Neural cell (in vitro differentiated cells): ENCODE results near the gene CDH5. TPM values are rescaled to one million over a fixed set of nuclear protein-coding genes. Genes with fewer than 3 reads are reported as not detected.

Experiments
- H2AFZ ChIP-seq: fragments of 200-600, 300-800 bp; sonication (generic), shearing (Covaris generic); 2 replicates; pipeline ENCODE4 v1.6.0; 2014; ENCODE audit warnings: low read depth, mild to moderate bottlenecking, antibody characterized with exemption, low read length, moderate library complexity
- H3F3A ChIP-seq: fragments of 200-600 bp; shearing (Covaris generic); 2 replicates; pipeline ENCODE4 v1.6.1; 2016; ENCODE audit warnings: mild to moderate bottlenecking, moderate library complexity, mixed read lengths, antibody characterized with exemption, low read length; ENCODE audit not compliant: insufficient read depth, poor library complexity, severe bottlenecking
- H3K27ac ChIP-seq: fragments of 200-600, 300-800 bp; sonication (generic), shearing (Covaris generic); 2 replicates; pipeline ENCODE4 v1.5.1; 2014; ENCODE audit warnings: mild to moderate bottlenecking, low read length, moderate library complexity
- H3K27me3 ChIP-seq: fragments of 300-800, 200-600 bp; sonication (generic), shearing (Covaris generic); 2 replicates; pipeline ENCODE4 v1.6.0; 2014; ENCODE audit warnings: mild to moderate bottlenecking, low read depth, low read length, moderate library complexity; ENCODE audit not compliant: insufficient read depth
- H3K36me3 ChIP-seq: fragments of 300-800, 200-600 bp; sonication (generic), shearing (Covaris generic); 2 replicates; pipeline ENCODE4 v1.5.1; 2014; ENCODE audit warnings: mild to moderate bottlenecking, antibody characterized with exemption, low read length, moderate library complexity; ENCODE audit not compliant: insufficient read depth
- H3K4me2 ChIP-seq: fragments of 300-800, 200-600 bp; sonication (generic), shearing (Covaris generic); 2 replicates; pipeline ENCODE4 v1.6.0; 2014; ENCODE audit warnings: mild to moderate bottlenecking, low read length
- H3K4me3 ChIP-seq: fragments of 300-800, 200-600 bp; sonication (generic), shearing (Covaris generic); 2 replicates; pipeline ENCODE4 v1.5.1; 2014; ENCODE audit warnings: mild to moderate bottlenecking, low read length, moderate library complexity
- H3K79me2 ChIP-seq: fragments of 200-600 bp; shearing (Covaris generic); replicated peaks from 2 replicates; pipeline ENCODE4 v1.6.0; 2014; ENCODE audit warnings: mild to moderate bottlenecking, low read length, moderate library complexity; ENCODE audit not compliant: insufficient read depth
- H3K9ac ChIP-seq: fragments of 300-800, 200-600 bp; sonication (generic), shearing (Covaris generic); 2 replicates; pipeline ENCODE4 v1.6.1; 2016; ENCODE audit warnings: mild to moderate bottlenecking, low read length, mixed read lengths
- H3K9me2 ChIP-seq: fragments of 200-600 bp; shearing (Covaris generic); 2 replicates; pipeline ENCODE4 v1.6.1; 2016; ENCODE audit warnings: mild to moderate bottlenecking, low read length, mixed read lengths; ENCODE audit not compliant: insufficient read depth
- H3K9me3 ChIP-seq: fragments of 200-600, 300-800 bp; sonication (generic), shearing (Covaris generic); 2 replicates; pipeline ENCODE4 v1.6.1; 2016; ENCODE audit warnings: mild to moderate bottlenecking, mixed run types, low read length, moderate library complexity, mixed read lengths
- H4K20me1 ChIP-seq: fragments of 200-600 bp; shearing (Covaris generic); 2 replicates; pipeline ENCODE4 v1.6.1; 2016; ENCODE audit warnings: mild to moderate bottlenecking, mixed run types; ENCODE audit not compliant: insufficient read depth
- EP300 ChIP-seq: fragments of 450-650 bp; conservative IDR thresholded peaks from 2 replicates; pipeline ENCODE4 v1.6.1; 2014; ENCODE audit warnings: antibody characterized with exemption, mild to moderate bottlenecking, moderate library complexity; ENCODE audit not compliant: poor library complexity, severe bottlenecking
- EZH2 ChIP-seq: fragments of 200-600, 300-800 bp; shearing (Covaris generic), sonication (generic); IDR thresholded peaks from 2 replicates; pipeline ENCODE4 v1.6.1; 2014; ENCODE audit warnings: antibody characterized with exemption, low read length, borderline replicate concordance, mild to moderate bottlenecking; ENCODE audit not compliant: insufficient read depth, poor library complexity, severe bottlenecking
- MXI1 ChIP-seq: fragments of 450-650 bp; conservative IDR thresholded peaks from 2 replicates; pipeline ENCODE4 v1.6.1; 2014; ENCODE audit warnings: antibody characterized with exemption, mild to moderate bottlenecking; ENCODE audit not compliant: poor library complexity, severe bottlenecking
- POLR2AphosphoS5 ChIP-seq: IDR thresholded peaks from 2 replicates; pipeline ENCODE4 v1.6.1; 2012
- RAD21 ChIP-seq: fragments of 450-650 bp; conservative IDR thresholded peaks from 2 replicates; pipeline ENCODE4 v1.6.1; 2014; ENCODE audit warnings: antibody characterized with exemption, mild to moderate bottlenecking, moderate library complexity
- SMC3 ChIP-seq: fragments of 450-650 bp; conservative IDR thresholded peaks from 2 replicates; pipeline ENCODE4 v1.6.1; 2014; ENCODE audit warnings: antibody characterized with exemption, mild to moderate bottlenecking, moderate library complexity; ENCODE audit not compliant: poor library complexity
- TAF1 ChIP-seq: IDR thresholded peaks from 2 replicates; pipeline ENCODE4 v1.6.1; 2012; ENCODE audit warnings: low read depth
- polyA plus RNA-seq: library from polyadenylated mRNA; depleted of rRNA; stranded (reverse); fragments of >200 nt; gene quantifications from 2 replicates; pipeline ENCODE4 v1.2.3, GENCODE V29; 2014
- TF ChIP-seq, protein P1 (sequence below): IDR thresholded peaks from 2 replicates; pipeline ENCODE4 v1.6.1; 2012; ENCODE audit warnings: borderline replicate concordance
- TF ChIP-seq, protein P2 (sequence below): fragments of 450-650 bp; IDR thresholded peaks from 2 replicates; pipeline ENCODE4 v1.5.1; 2014; ENCODE audit warnings: antibody characterized with exemption, mild to moderate bottlenecking, moderate library complexity; ENCODE audit not compliant: poor library complexity, severe bottlenecking

CDH5 gene
- polyA plus RNA-seq, 1 donor from 2014 or later, result not detected

DNA sequence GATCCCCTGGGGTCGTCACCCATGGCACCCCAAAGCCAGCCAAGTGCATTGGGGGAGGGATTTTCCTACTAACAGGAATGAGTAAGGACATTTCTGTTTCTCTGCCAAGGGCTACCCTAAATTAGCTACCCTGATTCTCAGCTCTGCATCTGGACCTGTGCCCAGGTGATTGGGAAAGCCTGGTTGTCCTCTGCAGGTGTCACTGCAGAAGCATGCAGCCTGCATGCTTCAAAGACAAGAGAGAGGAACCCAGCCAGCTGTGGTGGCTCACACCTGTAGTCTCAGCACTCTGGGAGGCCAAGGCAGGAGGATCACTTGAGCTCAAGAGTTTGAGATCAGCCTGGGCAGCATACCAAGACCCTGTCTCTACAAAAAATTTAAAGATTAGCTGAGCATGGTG, 80.2 kb downstream of the CDH5 start:
- no peak overlapping the region for H3K4me3 ChIP-seq
- H3K27me3 ChIP-seq, result no peaks in the 10 kb centered on the region

DNA sequence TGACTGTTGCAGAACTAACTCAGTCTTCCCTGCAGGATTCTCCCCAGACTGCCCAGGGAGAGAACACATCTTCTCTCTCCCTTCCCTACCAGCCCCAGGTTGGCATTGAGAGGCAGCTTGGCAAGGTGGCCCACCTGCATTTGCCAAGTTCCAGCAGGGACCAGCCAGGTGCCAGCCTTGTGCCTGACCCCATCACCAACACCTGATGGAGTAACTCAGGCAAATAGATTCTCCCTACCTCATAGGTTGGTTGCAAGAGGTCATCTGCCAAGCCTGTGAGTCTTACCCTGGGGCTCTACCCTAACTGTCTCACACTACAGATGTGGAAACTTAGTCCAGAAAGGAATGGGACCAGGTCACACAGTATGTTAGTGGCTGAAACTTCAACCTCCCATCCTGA, 81.0 kb downstream of the CDH5 start:
- no peaks in the 10 kb centered on the region for H3K79me2 ChIP-seq
- no peaks in the 10 kb centered on the region for H3K9me3 ChIP-seq
- H3K4me3 ChIP-seq, result no peak overlapping the region
- no peak overlapping the region for H3K4me2 ChIP-seq
- H3K27me3 ChIP-seq, result no peaks in the 10 kb centered on the region
- no peak overlapping the region for H3K9ac ChIP-seq
- no peaks in the 10 kb centered on the region for H4K20me1 ChIP-seq
- no peak overlapping the region for H3K27ac ChIP-seq
- no peaks in the 10 kb centered on the region for H3K9me2 ChIP-seq
- no peaks in the 10 kb centered on the region for H3K36me3 ChIP-seq
- no peak for TF ChIP-seq EZH2
- TF ChIP-seq EP300, result no peak
- TF ChIP-seq TAF1, result no peak
- no peak for TF ChIP-seq POLR2AphosphoS5
- TF ChIP-seq SMC3, result no peak
- TF ChIP-seq, protein P1, sequence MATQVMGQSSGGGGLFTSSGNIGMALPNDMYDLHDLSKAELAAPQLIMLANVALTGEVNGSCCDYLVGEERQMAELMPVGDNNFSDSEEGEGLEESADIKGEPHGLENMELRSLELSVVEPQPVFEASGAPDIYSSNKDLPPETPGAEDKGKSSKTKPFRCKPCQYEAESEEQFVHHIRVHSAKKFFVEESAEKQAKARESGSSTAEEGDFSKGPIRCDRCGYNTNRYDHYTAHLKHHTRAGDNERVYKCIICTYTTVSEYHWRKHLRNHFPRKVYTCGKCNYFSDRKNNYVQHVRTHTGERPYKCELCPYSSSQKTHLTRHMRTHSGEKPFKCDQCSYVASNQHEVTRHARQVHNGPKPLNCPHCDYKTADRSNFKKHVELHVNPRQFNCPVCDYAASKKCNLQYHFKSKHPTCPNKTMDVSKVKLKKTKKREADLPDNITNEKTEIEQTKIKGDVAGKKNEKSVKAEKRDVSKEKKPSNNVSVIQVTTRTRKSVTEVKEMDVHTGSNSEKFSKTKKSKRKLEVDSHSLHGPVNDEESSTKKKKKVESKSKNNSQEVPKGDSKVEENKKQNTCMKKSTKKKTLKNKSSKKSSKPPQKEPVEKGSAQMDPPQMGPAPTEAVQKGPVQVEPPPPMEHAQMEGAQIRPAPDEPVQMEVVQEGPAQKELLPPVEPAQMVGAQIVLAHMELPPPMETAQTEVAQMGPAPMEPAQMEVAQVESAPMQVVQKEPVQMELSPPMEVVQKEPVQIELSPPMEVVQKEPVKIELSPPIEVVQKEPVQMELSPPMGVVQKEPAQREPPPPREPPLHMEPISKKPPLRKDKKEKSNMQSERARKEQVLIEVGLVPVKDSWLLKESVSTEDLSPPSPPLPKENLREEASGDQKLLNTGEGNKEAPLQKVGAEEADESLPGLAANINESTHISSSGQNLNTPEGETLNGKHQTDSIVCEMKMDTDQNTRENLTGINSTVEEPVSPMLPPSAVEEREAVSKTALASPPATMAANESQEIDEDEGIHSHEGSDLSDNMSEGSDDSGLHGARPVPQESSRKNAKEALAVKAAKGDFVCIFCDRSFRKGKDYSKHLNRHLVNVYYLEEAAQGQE, result no peak
- TF ChIP-seq, protein P2, sequence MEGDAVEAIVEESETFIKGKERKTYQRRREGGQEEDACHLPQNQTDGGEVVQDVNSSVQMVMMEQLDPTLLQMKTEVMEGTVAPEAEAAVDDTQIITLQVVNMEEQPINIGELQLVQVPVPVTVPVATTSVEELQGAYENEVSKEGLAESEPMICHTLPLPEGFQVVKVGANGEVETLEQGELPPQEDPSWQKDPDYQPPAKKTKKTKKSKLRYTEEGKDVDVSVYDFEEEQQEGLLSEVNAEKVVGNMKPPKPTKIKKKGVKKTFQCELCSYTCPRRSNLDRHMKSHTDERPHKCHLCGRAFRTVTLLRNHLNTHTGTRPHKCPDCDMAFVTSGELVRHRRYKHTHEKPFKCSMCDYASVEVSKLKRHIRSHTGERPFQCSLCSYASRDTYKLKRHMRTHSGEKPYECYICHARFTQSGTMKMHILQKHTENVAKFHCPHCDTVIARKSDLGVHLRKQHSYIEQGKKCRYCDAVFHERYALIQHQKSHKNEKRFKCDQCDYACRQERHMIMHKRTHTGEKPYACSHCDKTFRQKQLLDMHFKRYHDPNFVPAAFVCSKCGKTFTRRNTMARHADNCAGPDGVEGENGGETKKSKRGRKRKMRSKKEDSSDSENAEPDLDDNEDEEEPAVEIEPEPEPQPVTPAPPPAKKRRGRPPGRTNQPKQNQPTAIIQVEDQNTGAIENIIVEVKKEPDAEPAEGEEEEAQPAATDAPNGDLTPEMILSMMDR, result no peak
- no peak for TF ChIP-seq MXI1
- no peak for TF ChIP-seq RAD21
- no peaks in the 10 kb centered on the region for H3F3A ChIP-seq
- H2AFZ ChIP-seq, result no peak overlapping the region

More for the DNA sequence above, 80.2 kb downstream of the CDH5 start:
- no peaks in the 10 kb centered on the region for H3K9me3 ChIP-seq
- H3K36me3 ChIP-seq, result no peaks in the 10 kb centered on the region
- no peaks in the 10 kb centered on the region for H3K79me2 ChIP-seq
- no peak overlapping the region for H3K27ac ChIP-seq
- H4K20me1 ChIP-seq, result no peaks in the 10 kb centered on the region
- no peak overlapping the region for H2AFZ ChIP-seq
- H3K9me2 ChIP-seq, result no peaks in the 10 kb centered on the region
- no peak overlapping the region for H3K4me2 ChIP-seq
- H3F3A ChIP-seq, result no peaks in the 10 kb centered on the region
- no peak for TF ChIP-seq EP300
- no peak for TF ChIP-seq MXI1
- TF ChIP-seq, protein P2, result no peak
- TF ChIP-seq EZH2, result no peak
- TF ChIP-seq, protein P1, result no peak
- no peak for TF ChIP-seq POLR2AphosphoS5
- no peak for TF ChIP-seq RAD21
- no peak for TF ChIP-seq TAF1
- no peak for TF ChIP-seq SMC3
- no peak overlapping the region for H3K9ac ChIP-seq
